Hair follicular keratinocyte (primary cell): ENCODE results near the gene PCBD2. TPM values are rescaled to one million over a fixed set of nuclear protein-coding genes. Genes with fewer than 3 reads are reported as not detected.

Source experiments
- total RNA-seq: library from RNA; depleted of rRNA; stranded (reverse); fragments of >200 nt; gene quantifications from 2 replicates; pipeline ENCODE4 v1.2.3, GENCODE V29; 2015

PCBD2 gene
- 4.2 and 4.3 TPM in 2 replicates for total RNA-seq

DNA sequence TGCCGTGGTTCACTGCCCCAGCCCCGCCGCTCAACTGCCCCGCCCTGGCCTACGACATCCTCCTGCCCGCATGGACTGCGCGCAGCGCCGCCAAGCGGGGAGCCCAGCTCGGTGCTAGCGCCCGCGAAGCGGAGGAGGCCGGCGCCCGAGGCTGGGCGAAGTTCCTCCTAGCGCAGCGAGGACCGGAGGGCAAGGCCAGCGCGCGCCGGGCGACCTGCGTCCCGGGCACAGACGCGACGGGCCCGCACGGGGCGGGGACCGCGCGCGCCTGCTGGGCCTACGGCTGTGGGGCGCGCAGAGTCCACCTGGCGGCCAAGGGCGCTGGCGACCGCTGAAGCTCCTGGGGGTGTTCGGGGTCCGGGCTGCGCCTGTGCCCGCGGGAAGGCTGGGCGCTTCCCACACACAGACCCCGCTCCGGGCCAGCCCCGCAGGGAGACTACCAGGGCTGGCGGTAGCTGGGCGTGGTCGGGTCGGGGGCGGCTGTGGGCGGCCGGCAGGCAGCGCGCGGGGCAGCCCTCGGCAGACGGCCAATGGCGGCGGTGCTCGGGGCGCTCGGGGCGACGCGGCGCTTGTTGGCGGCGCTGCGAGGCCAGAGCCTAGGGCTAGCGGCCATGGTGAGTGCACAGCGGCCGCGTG is at the start of gene PCBD2:
PCBD2 (plus strand) TSS at position 522 of the 636 bp plus-strand sequence; CDS start at position 531, 9 bp downstream.

DNA sequence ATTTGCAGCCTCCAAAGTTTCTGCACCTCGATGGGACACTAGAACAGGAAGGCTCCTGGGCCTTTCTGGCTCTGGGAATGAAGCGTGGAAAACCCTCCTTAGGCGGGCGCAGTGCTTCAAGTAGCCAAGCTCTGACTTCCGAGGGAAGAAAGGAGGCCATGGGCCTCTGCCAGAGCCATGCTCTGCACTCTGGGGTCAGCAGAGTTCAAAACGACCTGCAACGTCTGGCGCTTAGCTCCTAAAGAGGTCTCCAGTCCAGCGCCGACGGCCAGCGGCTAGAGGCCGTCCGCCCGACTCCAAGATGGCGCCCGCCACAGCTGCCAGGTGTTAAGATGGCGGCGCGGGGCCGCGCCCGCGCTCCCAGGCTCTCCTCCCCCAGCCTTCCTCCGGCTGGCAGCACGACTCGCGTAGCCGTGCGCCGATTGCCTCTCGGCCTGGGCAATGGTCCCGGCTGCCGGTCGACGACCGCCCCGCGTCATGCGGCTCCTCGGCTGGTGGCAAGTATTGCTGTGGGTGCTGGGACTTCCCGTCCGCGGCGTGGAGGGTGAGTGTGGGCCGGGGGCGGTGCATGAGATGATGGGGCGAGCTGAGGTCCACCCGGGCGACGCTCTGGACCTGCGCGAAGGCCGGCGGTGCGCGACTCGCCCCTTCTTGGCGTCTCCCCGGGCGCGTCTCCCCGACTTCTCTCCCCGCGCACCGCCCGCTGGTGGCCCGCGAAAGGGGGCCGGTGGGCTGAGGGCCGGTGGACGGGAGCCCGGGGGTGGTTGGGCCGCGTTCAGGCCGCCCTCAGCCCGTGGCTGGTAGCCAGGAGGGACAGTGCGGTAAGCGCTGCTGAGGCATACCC is 30.7 kb upstream of the PCBD2 start, which contains the start of gene TXNDC15:
TXNDC15 (plus strand) TSS at position 385 of the 844 bp plus-strand sequence; CDS start at position 442, 57 bp downstream.

DNA sequence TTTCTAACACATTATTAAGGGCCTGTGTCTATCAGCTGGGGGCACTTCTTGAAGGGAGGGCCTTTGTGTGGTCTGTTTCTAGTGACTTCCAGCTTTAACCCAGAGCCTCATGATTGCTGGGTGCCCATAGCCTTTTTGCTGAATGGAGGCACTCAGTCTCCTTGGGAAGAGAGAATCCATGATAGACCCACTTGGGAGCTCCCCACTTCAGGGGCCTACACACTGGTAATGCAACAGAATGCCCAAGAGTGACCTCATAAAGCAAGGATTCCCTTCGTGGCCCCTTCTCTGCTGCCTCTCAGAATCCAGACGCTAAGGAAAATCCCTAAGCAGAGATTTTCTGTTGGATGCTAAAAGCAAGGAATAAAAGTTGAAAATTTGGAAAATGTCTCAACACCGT is 62.7 kb downstream of the PCBD2 start, which contains the start of gene CATSPER3:
CATSPER3 (plus strand) TSS at position 301 of the 400 bp plus-strand sequence; CDS start at position 386, 85 bp downstream.

Other genes starting within 250 kb of the PCBD2 start
- gene CAMLG, start 166.6 kb upstream of the PCBD2 start, total RNA-seq, result 21.8 and 31.6 TPM in 2 replicates
- 14.1 and 26.0 TPM in 2 replicates for gene DDX46, start 146.4 kb upstream of the PCBD2 start, total RNA-seq
- 16.3 and 23.9 TPM in 2 replicates for gene C5orf24, start 59.2 kb upstream of the PCBD2 start, total RNA-seq
- 23.8 and 46.8 TPM in 2 replicates for gene TXNDC15, start 30.8 kb upstream of the PCBD2 start, total RNA-seq
- gene CATSPER3, start 62.8 kb downstream of the PCBD2 start, total RNA-seq, result not detected in 2 replicates
- gene PITX1, start 129.1 kb downstream of the PCBD2 start, total RNA-seq, result 3.7 and 4.2 TPM in 2 replicates